H1 (cell line): ENCODE results near the gene MEF2C. TPM values are rescaled to one million over a fixed set of nuclear protein-coding genes. Genes with fewer than 3 reads are reported as not detected.

Experiments used
- CTCF ChIA-PET: fragments of 300-600 bp; sonication (Branson Sonifier 250); formaldehyde crosslinking; loops from one replicate; lab custom pipeline; 2021; ENCODE audit not compliant: partially characterized antibody; lab: Charles Lee
- POLR2A ChIA-PET: fragments of 300-600 bp; sonication (Branson Sonifier 250); formaldehyde crosslinking; loops from one replicate; lab custom pipeline; 2021; ENCODE audit warnings: inconsistent platforms; ENCODE audit not compliant: partially characterized antibody; lab: Charles Lee
- DNase-seq, 2 experiments: peaks; one replicate each; pipeline versions ENCODE4 v3.0.0 to v3.0.0-alpha.2; 2010 to 2022; ENCODE audit warnings: low spot score in 2 of 2, low read depth in 1 of 2, mixed read lengths in 1 of 2
- FAIRE-seq: peaks from 2 replicates; lab custom pipeline; 2011; peaks lifted over from hg19 to GRCh38; lab: Jason Lieb, UNC
- H2AFZ ChIP-seq: 2 replicates; pipeline ENCODE4 v1.8.1; 2012; ENCODE audit warnings: low read length, inconsistent platforms
- H2AK5ac ChIP-seq: 2 replicates; pipeline ENCODE4 v1.6.1; 2013; ENCODE audit warnings: low read depth, low read length
- H2BK120ac ChIP-seq: replicated peaks from 2 replicates; pipeline ENCODE3; 2013; ENCODE audit warnings: low read depth, low read length, inconsistent platforms
- H2BK12ac ChIP-seq: 2 replicates; pipeline ENCODE4 v1.6.1; 2013; ENCODE audit warnings: low read depth, low read length
- H2BK15ac ChIP-seq: 2 replicates; pipeline ENCODE4 v1.6.1; 2013; ENCODE audit warnings: low read length
- H2BK20ac ChIP-seq: 2 replicates; pipeline ENCODE4 v1.6.1; 2013; ENCODE audit warnings: low read length
- H2BK5ac ChIP-seq: 2 replicates; pipeline ENCODE4 v1.6.1; 2013; ENCODE audit warnings: low read depth, low read length
- H3K14ac ChIP-seq: 2 replicates; pipeline ENCODE4 v1.6.1; 2013; ENCODE audit warnings: inconsistent platforms; ENCODE audit not compliant: insufficient read length
- H3K18ac ChIP-seq: 2 replicates; pipeline ENCODE4 v1.6.1; 2013; ENCODE audit warnings: low read length; ENCODE audit errors: extremely low read depth
- H3K23ac ChIP-seq: 2 replicates; pipeline ENCODE4 v1.6.1; 2013; ENCODE audit warnings: inconsistent platforms; ENCODE audit not compliant: insufficient read length
- H3K23me2 ChIP-seq: 2 replicates; pipeline ENCODE4 v1.6.1; 2013; ENCODE audit warnings: low read depth, low read length
- H3K27ac ChIP-seq: 2 replicates; pipeline ENCODE4 v1.6.1; 2011; ENCODE audit warnings: low read depth, low read length, inconsistent platforms
- H3K27me3 ChIP-seq, 4 experiments: replicated peaks in 1 of 4; 1 replicate in 1 of 4; 2 replicates in 3 of 4; pipeline versions ENCODE4 v1.6.1 to v1.8.1; 2011 to 2013; ENCODE audit warnings: low read length in 3 of 4, mild to moderate bottlenecking in 3 of 4, inconsistent platforms in 2 of 4, mixed read lengths in 2 of 4, moderate library complexity in 1 of 4; ENCODE audit not compliant: control insufficient read depth in 3 of 4, insufficient read depth in 3 of 4; ENCODE audit errors: extremely low read depth in 1 of 4
- H3K36me3 ChIP-seq, 4 experiments: 2 replicates each; pipeline versions ENCODE4 v1.6.1 to v1.8.1; 2011 to 2013; ENCODE audit warnings: mild to moderate bottlenecking in 4 of 4, low read length in 3 of 4, moderate library complexity in 2 of 4, control low read depth in 1 of 4, inconsistent platforms in 1 of 4; ENCODE audit not compliant: insufficient read depth in 4 of 4, control insufficient read depth in 2 of 4
- H3K4ac ChIP-seq: replicated peaks from 2 replicates; pipeline ENCODE3; 2013; ENCODE audit warnings: low read length, low read depth, mixed read lengths, inconsistent platforms; ENCODE audit not compliant: insufficient read length
- H3K4me1 ChIP-seq, 4 experiments: replicated peaks in 1 of 4; 1 replicate in 1 of 4; 2 replicates in 3 of 4; pipeline versions ENCODE4 v1.6.1 to v1.8.1; 2011 to 2013; ENCODE audit warnings: low read length in 3 of 4, inconsistent platforms in 2 of 4, mixed read lengths in 1 of 4; ENCODE audit not compliant: insufficient read depth in 4 of 4, control insufficient read depth in 3 of 4
- H3K4me2 ChIP-seq, 2 experiments: 2 replicates each; pipeline versions ENCODE4 v1.6.1 to v1.8.1; 2011 to 2013; ENCODE audit warnings: low read depth in 2 of 2, low read length in 2 of 2, control low read depth in 1 of 2, inconsistent platforms in 1 of 2, mild to moderate bottlenecking in 1 of 2; ENCODE audit not compliant: insufficient read depth in 1 of 2
- H3K4me3 ChIP-seq, 4 experiments: fragments of 200-600, 300-600 bp in 1 of 4; sonication (generic), shearing (Covaris generic), sonication (Bioruptor Twin) in 1 of 4; 2 replicates each; pipeline versions ENCODE4 v1.5.1 to v1.8.1; 2011 to 2016; ENCODE audit warnings: low read length in 4 of 4, low read depth in 3 of 4, control low read depth in 2 of 4, inconsistent platforms in 2 of 4, mild to moderate bottlenecking in 2 of 4, mixed read lengths in 1 of 4, moderate library complexity in 1 of 4; ENCODE audit not compliant: insufficient read depth in 2 of 4; ENCODE audit errors: extremely low read depth in 1 of 4
- H3K56ac ChIP-seq: replicated peaks from 2 replicates; pipeline ENCODE3; 2013; ENCODE audit warnings: low read depth, mild to moderate bottlenecking, mixed read lengths, low read length, inconsistent platforms; ENCODE audit not compliant: insufficient read length
- H3K79me1 ChIP-seq: 2 replicates; pipeline ENCODE4 v1.6.1; 2013; ENCODE audit warnings: low read depth, low read length, control low read depth
- H3K79me2 ChIP-seq, 2 experiments: 2 replicates each; pipeline versions ENCODE4 v1.6.1 to v1.8.1; 2012 to 2013; ENCODE audit warnings: low read length in 2 of 2, mild to moderate bottlenecking in 2 of 2, inconsistent platforms in 1 of 2; ENCODE audit not compliant: insufficient read depth in 2 of 2, control insufficient read depth in 1 of 2
- H3K9ac ChIP-seq, 4 experiments: replicated peaks in 1 of 4; 1 replicate in 1 of 4; 2 replicates in 3 of 4; pipeline versions ENCODE4 v1.6.1 to v1.8.1; 2011 to 2013; ENCODE audit warnings: low read depth in 3 of 4, low read length in 3 of 4, control low read depth in 2 of 4, mild to moderate bottlenecking in 2 of 4, moderate library complexity in 2 of 4, inconsistent platforms in 1 of 4; ENCODE audit errors: extremely low read depth in 1 of 4
- H3K9me3 ChIP-seq, 2 experiments: 2 replicates each; pipeline versions ENCODE4 v1.6.1 to v1.8.1; 2012 to 2013; ENCODE audit warnings: mild to moderate bottlenecking in 2 of 2, moderate library complexity in 2 of 2, control low read depth in 1 of 2, inconsistent platforms in 1 of 2, low read depth in 1 of 2, low read length in 1 of 2, mixed read lengths in 1 of 2; ENCODE audit not compliant: insufficient read depth in 2 of 2
- H4K20me1 ChIP-seq, 2 experiments: replicated peaks in 1 of 2; 2 replicates each; pipeline versions ENCODE3 to v1.8.1; 2011 to 2013; ENCODE audit warnings: inconsistent platforms in 2 of 2, low read length in 2 of 2, mild to moderate bottlenecking in 1 of 2; ENCODE audit not compliant: insufficient read depth in 2 of 2, control insufficient read depth in 1 of 2
- H4K5ac ChIP-seq: 2 replicates; pipeline ENCODE4 v1.6.1; 2013; ENCODE audit warnings: low read length, low read depth, mixed read lengths, inconsistent platforms; ENCODE audit not compliant: insufficient read length
- H4K8ac ChIP-seq: 2 replicates; pipeline ENCODE4 v1.8.0; 2013; ENCODE audit warnings: mild to moderate bottlenecking, moderate library complexity, low read length, inconsistent platforms; ENCODE audit not compliant: insufficient read depth; ENCODE audit errors: extremely low read depth
- H4K91ac ChIP-seq: replicated peaks from 2 replicates; pipeline ENCODE3; 2013; ENCODE audit warnings: low read length, mixed read lengths, inconsistent platforms; ENCODE audit not compliant: insufficient read length
- BCL11A ChIP-seq, 2 experiments: IDR thresholded peaks; one replicate each; pipeline ENCODE4 v1.6.1; 2011; ENCODE audit warnings: low read depth in 2 of 2, low read length in 2 of 2, mild to moderate bottlenecking in 2 of 2
- HDAC6 ChIP-seq: IDR thresholded peaks from one replicate; pipeline ENCODE4 v1.7.1; 2012; ENCODE audit warnings: low read depth, mild to moderate bottlenecking, inconsistent platforms, low read length, moderate library complexity
- KDM1A ChIP-seq: fragments of 200-600, 300-600 bp; sonication (generic); IDR thresholded peaks from 2 replicates; pipeline ENCODE4 v1.7.1; 2016; ENCODE audit warnings: mild to moderate bottlenecking, low read length, borderline replicate concordance
- POLR2A ChIP-seq, 2 experiments: IDR thresholded peaks; 1 replicate in 1 of 2; 2 replicates in 1 of 2; pipeline ENCODE4 v1.6.1; 2011; ENCODE audit warnings: low read depth in 2 of 2, low read length in 2 of 2, mild to moderate bottlenecking in 2 of 2; ENCODE audit errors: control extremely low read depth in 1 of 2
- POLR2AphosphoS5 ChIP-seq: IDR thresholded peaks from 2 replicates; pipeline ENCODE4 v1.6.1; 2011; ENCODE audit warnings: low read depth, low read length
- TCF12 ChIP-seq: IDR thresholded peaks from 2 replicates; pipeline ENCODE4 v1.6.1; 2011; ENCODE audit warnings: low read depth, mild to moderate bottlenecking, low read length
- TEAD4 ChIP-seq: IDR thresholded peaks from 2 replicates; pipeline ENCODE4 v1.6.1; 2012; ENCODE audit warnings: low read depth, low read length, inconsistent platforms, mixed read lengths
- WGBS, 2 experiments: shearing (Covaris generic) in 1 of 2; methylation state at CpG; one replicate each; pipeline versions ENCODE4 v1.1.6 to v1.1.7; 2013 to 2015; ENCODE audit warnings: low lambda C conversion rate in 2 of 2, mixed read lengths in 2 of 2, inconsistent platforms in 1 of 2, low coverage in 1 of 2, missing lambda C conversion rate in 1 of 2; ENCODE audit not compliant: insufficient replicate concordance in 2 of 2, insufficient coverage in 1 of 2, insufficient read length in 1 of 2; ENCODE audit errors: extremely low coverage in 1 of 2, missing lambda C conversion rate in 1 of 2; 5-methylcytosine and 5-hydroxymethylcytosine counted together
- polyA plus RNA-seq, 7 experiments: library from polyadenylated mRNA; depleted of rRNA in 3 of 7; stranded (reverse) in 5 of 7; unstranded in 2 of 7; fragments of >200 nt in 5 of 7; fragments of 200-250 nt in 2 of 7; gene quantifications; 1 replicate in 5 of 7; 2 replicates in 1 of 7; 4 replicates in 1 of 7; pipeline versions ENCODE4 v1.2.1 to v1.2.3, GENCODE V29; 2011 to 2013; ENCODE audit warnings: missing spikeins in 2 of 7, mixed read lengths in 2 of 7
- total RNA-seq: library from RNA; stranded (reverse); fragmentation: NEBNext Ultra II Directional; extraction: Animal tissue kit (Norgen Biotek cat#: 25700); gene quantifications from 2 replicates; pipeline ENCODE4 v1.2.1, GENCODE V29; 2021
- TF ChIP-seq, protein P1 (sequence below): IDR thresholded peaks from 2 replicates; pipeline ENCODE4 v1.6.1; 2011; ENCODE audit warnings: low read depth, mild to moderate bottlenecking, low read length; ENCODE audit not compliant: insufficient read depth

The MEF2C gene
- total and polyA plus RNA-seq, 2 of the 8 experiments (the other 6 are each of a cell fraction or from before 2014, with no cell fraction given), result 0.59 to 0.99 TPM

- Histone ChIP-seq H4K8ac (no peak overlapping the region), H3K18ac (no peak overlapping the region), H3K23me2 (no peaks in the 10 kb centered on the region), H3K56ac (no peak overlapping the region), H3K14ac (no peak overlapping the region), H4K91ac (no peak overlapping the region), H4K5ac (no peak overlapping the region), H2BK5ac (no peak overlapping the region), H3K9ac (no peak overlapping the region), H3K4me2 (no peak overlapping the region; a peak in 1 of 4 replicates), H3K23ac (no peak overlapping the region), H3K27ac (no peak overlapping the region), H2BK15ac (no peak overlapping the region), H2BK12ac (no peak overlapping the region), H3K4me1 (peaks cover 0 to 8% (median 2%) of the 10 kb centered on the region in 4 experiments; a peak in 3 of 7 replicates), H3K4ac (no peak overlapping the region), H3K9me3 (no peaks in the 10 kb centered on the region), H3K79me1 (no peaks in the 10 kb centered on the region), H4K20me1 (no peaks in the 10 kb centered on the region), H2BK20ac (no peak overlapping the region), H3K4me3 (peak overlapping the region in 1 of 4 experiments; percentile 0; a peak in 1 of 8 replicates), H3K79me2 (no peaks in the 10 kb centered on the region), H3K27me3 (no peaks in the 10 kb centered on the region), H2AFZ (no peak overlapping the region), H2AK5ac (no peak overlapping the region), H3K36me3 (no peaks in the 10 kb centered on the region), H2BK120ac (no peak overlapping the region)
- WGBS, 2 experiments, result 58% methylated on average over 1 of the region's 1 CpG; no CpG with 5 or more reads in 1 of the 2 experiments
- TF ChIP-seq HDAC6, result no peak
- no peak for TF ChIP-seq POLR2AphosphoS5
- TF ChIP-seq, protein P1, sequence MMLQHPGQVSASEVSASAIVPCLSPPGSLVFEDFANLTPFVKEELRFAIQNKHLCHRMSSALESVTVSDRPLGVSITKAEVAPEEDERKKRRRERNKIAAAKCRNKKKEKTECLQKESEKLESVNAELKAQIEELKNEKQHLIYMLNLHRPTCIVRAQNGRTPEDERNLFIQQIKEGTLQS, result no peak
- no peak for TF ChIP-seq POLR2A (IDR thresholded peaks at IDR 0.05; ENCODE audit: control extremely low read depth in 1 of 2, low read depth in 2 of 2, low read length in 2 of 2)
- TF ChIP-seq TEAD4, result peak; percentile 28; the same call in 1 of the 2 replicates
- no peak for TF ChIP-seq KDM1A
- TF ChIP-seq TCF12, result peak; percentile 65; the same call in 1 of the 2 replicates
- TF ChIP-seq BCL11A (IDR thresholded peaks at IDR 0.05; ENCODE audit: low read depth in 2 of 2, low read length in 2 of 2), result no peak
- POLR2A ChIA-PET, result no interaction called here
- FAIRE-seq (no peak), DNase-seq (peak in 1 of 2 experiments; percentile 33)
- CTCF ChIA-PET, result no interaction called here
These were observed 14.8 kb upstream of the MEF2C start for GRCh38 chr5:88897748-88898147.
